CD14-positive monocyte (primary cell): ENCODE measurements around the gene OR3A1. TPM values are rescaled to one million over a fixed set of nuclear protein-coding genes. Genes with fewer than 3 reads are reported as not detected.

Source experiments
- DNase-seq, 3 donors: peaks; one replicate each; pipeline ENCODE4 v3.0.0-alpha.2; 2011 to 2022
- H2AFZ ChIP-seq: 2 replicates; pipeline ENCODE4 v1.6.0; 2012; ENCODE audit warnings: mild to moderate bottlenecking, low read depth, low read length, inconsistent platforms; ENCODE audit not compliant: insufficient read depth, poor library complexity, severe bottlenecking
- H3K27ac ChIP-seq, 2 donors: 1 replicate in 1 of 2; 2 replicates in 1 of 2; pipeline ENCODE4 v1.5.1; 2012 to 2013; ENCODE audit warnings: low read length in 2 of 2, control low read depth in 1 of 2, inconsistent platforms in 1 of 2, low read depth in 1 of 2, mild to moderate bottlenecking in 1 of 2
- H3K27me3 ChIP-seq, 2 donors: one replicate each; pipeline versions ENCODE4 v1.6.0 to v1.6.1; 2011 to 2013; ENCODE audit warnings: low read length in 2 of 2; ENCODE audit not compliant: control insufficient read depth in 2 of 2, insufficient read depth in 2 of 2
- H3K36me3 ChIP-seq, 2 donors: replicated peaks in 1 of 2; 1 replicate in 1 of 2; 2 replicates in 1 of 2; pipeline versions ENCODE4 v1.5.1 to v1.6.1; 2012 to 2013; ENCODE audit warnings: low read length in 2 of 2, control low read depth in 1 of 2, inconsistent platforms in 1 of 2, mild to moderate bottlenecking in 1 of 2; ENCODE audit not compliant: insufficient read depth in 2 of 2, control insufficient read depth in 1 of 2
- H3K4me1 ChIP-seq, 2 donors: 1 replicate in 1 of 2; 2 replicates in 1 of 2; pipeline versions ENCODE4 v1.5.1 to v1.6.1; 2012 to 2013; ENCODE audit warnings: low read length in 2 of 2, control low read depth in 1 of 2, inconsistent platforms in 1 of 2, mild to moderate bottlenecking in 1 of 2, moderate library complexity in 1 of 2; ENCODE audit not compliant: insufficient read depth in 2 of 2, control insufficient read depth in 1 of 2
- H3K4me2 ChIP-seq: replicated peaks from 2 replicates; pipeline ENCODE3; 2012; ENCODE audit warnings: low read length, moderate library complexity, mild to moderate bottlenecking; ENCODE audit not compliant: poor library complexity, severe bottlenecking; ENCODE audit errors: extremely low read depth
- H3K4me3 ChIP-seq, 3 experiments: fragments of 200-600 bp in 1 of 3; sonication (generic) in 1 of 3; replicated peaks in 1 of 3; 1 replicate in 2 of 3; 2 replicates in 1 of 3; pipeline ENCODE4 v1.5.1; 2011 to 2013; ENCODE audit warnings: low read length in 3 of 3, mild to moderate bottlenecking in 3 of 3, control low read depth in 2 of 3, low read depth in 2 of 3, inconsistent platforms in 1 of 3, moderate library complexity in 1 of 3
- H3K79me2 ChIP-seq: 2 replicates; pipeline ENCODE4 v1.6.0; 2012; ENCODE audit warnings: mild to moderate bottlenecking, control low read depth, inconsistent platforms, low read length, moderate library complexity; ENCODE audit not compliant: insufficient read depth
- H3K9ac ChIP-seq: 2 replicates; pipeline ENCODE4 v1.6.0; 2017; ENCODE audit warnings: low read length, mild to moderate bottlenecking; ENCODE audit not compliant: insufficient read depth, poor library complexity, severe bottlenecking
- H3K9me3 ChIP-seq, 2 donors: replicated peaks in 1 of 2; 1 replicate in 1 of 2; 2 replicates in 1 of 2; pipeline versions ENCODE4 v1.5.1 to v1.6.1; 2012 to 2013; ENCODE audit warnings: low read length in 2 of 2, control low read depth in 1 of 2; ENCODE audit not compliant: control insufficient read depth in 1 of 2, insufficient read depth in 1 of 2
- H4K20me1 ChIP-seq: 2 replicates; pipeline ENCODE4 v1.6.0; 2012; ENCODE audit warnings: mild to moderate bottlenecking, low read length, control low read depth, moderate library complexity; ENCODE audit not compliant: insufficient read depth
- H3K27ac Mint-ChIP-seq, 7 donors: one replicate each; pipeline ENCODE4 v1.8.0; 2020; ENCODE audit warnings: mild to moderate bottlenecking in 7 of 7, mixed read lengths in 7 of 7, moderate library complexity in 6 of 7, inconsistent platforms in 2 of 7
- H3K27me3 Mint-ChIP-seq, 3 donors: one replicate each; pipeline ENCODE4 v1.8.0; 2021 to 2022; ENCODE audit warnings: low read depth in 3 of 3, mild to moderate bottlenecking in 3 of 3, mixed read lengths in 3 of 3, moderate library complexity in 3 of 3, inconsistent platforms in 1 of 3
- H3K36me3 Mint-ChIP-seq, 2 donors: one replicate each; pipeline ENCODE4 v1.8.0; 2020; ENCODE audit warnings: mixed read lengths in 2 of 2, inconsistent platforms in 1 of 2, mild to moderate bottlenecking in 1 of 2
- H3K4me1 Mint-ChIP-seq: one replicate; pipeline ENCODE4 v1.8.0; 2020; ENCODE audit warnings: mild to moderate bottlenecking, mixed read lengths
- H3K4me3 Mint-ChIP-seq, 2 donors: one replicate each; pipeline ENCODE4 v1.8.0; 2020; ENCODE audit warnings: mild to moderate bottlenecking in 2 of 2, mixed read lengths in 2 of 2, moderate library complexity in 1 of 2
- H3K9me3 Mint-ChIP-seq, 7 donors: one replicate each; pipeline ENCODE4 v1.8.0; 2020 to 2022; ENCODE audit warnings: mixed read lengths in 7 of 7, mild to moderate bottlenecking in 6 of 7, moderate library complexity in 6 of 7, inconsistent platforms in 2 of 7
- WGBS: methylation state at CpG from one replicate; pipeline ENCODE4 v1.1.5; 2013; ENCODE audit warnings: missing lambda C conversion rate; ENCODE audit not compliant: insufficient coverage; 5-methylcytosine and 5-hydroxymethylcytosine counted together
- intact Hi-C, 2 donors: fragments of 100-400 bp; cut with micrococcal nuclease; formaldehyde crosslinking; loops; one replicate each; pipeline versions ENCODE4 v1.15.0 to v1.15.1; 2023
- polyA plus RNA-seq, 3 donors: library from polyadenylated mRNA; depleted of rRNA in 1 of 3; unstranded in 2 of 3; stranded (reverse) in 1 of 3; fragments of 300-500 nt in 2 of 3; fragments of >200 nt in 1 of 3; fragmentation: Illumina TruSeq in 2 of 3; gene quantifications; 1 replicate in 2 of 3; 2 replicates in 1 of 3; pipeline ENCODE4 v1.2.3, GENCODE V29; 2012 to 2021
- TF ChIP-seq, protein P1 (sequence below): fragments of 200-600 bp; IDR thresholded peaks from one replicate; pipeline ENCODE4 v1.8.0; 2022; ENCODE audit warnings: antibody characterized with exemption, mild to moderate bottlenecking

OR3A1 gene
- polyA plus RNA-seq, 3 donors, result 0.18 TPM; not detected in 2

DNA sequence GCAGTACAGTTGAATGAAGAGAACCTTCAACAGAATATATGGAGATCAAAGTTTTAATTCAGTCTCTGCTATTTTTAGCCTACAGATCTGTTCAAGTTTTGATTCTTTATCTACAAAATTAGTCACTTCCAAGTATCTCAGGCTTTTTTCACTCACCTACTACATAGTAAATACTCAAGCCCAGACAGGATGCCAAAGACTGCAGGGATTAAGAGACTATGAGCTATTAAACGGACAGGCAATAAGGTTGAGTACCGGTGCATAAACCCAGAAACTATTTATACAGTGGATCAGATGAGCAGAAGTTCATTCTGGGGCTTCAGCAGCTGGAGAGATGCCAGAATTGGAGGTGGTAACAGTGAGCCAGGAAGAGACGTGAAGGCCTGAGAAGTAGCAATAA is 18.7 kb upstream of the OR3A1 start:
- Mint-ChIP-seq H3K4me3 (no peak overlapping the region), H3K4me1 (no peaks in the 10 kb centered on the region), H3K36me3 (no peaks in the 10 kb centered on the region), H3K27me3 (peaks cover 0 to 9% (median 0%) of the 10 kb centered on the region in 3 donors), H3K27ac (no peak overlapping the region), H3K9me3 (peaks cover 0 to 4% (median 2%) of the 10 kb centered on the region in 7 donors)
- Histone ChIP-seq H3K4me1 (no peaks in the 10 kb centered on the region), H3K27ac (no peak overlapping the region), H3K79me2 (no peaks in the 10 kb centered on the region), H3K27me3 (no peaks in the 10 kb centered on the region), H2AFZ (no peak overlapping the region), H3K9ac (no peak overlapping the region), H3K9me3 (no peaks in the 10 kb centered on the region), H3K4me3 (no peak overlapping the region), H4K20me1 (no peaks in the 10 kb centered on the region), H3K36me3 (no peaks in the 10 kb centered on the region), H3K4me2 (no peak overlapping the region)
- no peak for DNase-seq
- TF ChIP-seq, protein P1, sequence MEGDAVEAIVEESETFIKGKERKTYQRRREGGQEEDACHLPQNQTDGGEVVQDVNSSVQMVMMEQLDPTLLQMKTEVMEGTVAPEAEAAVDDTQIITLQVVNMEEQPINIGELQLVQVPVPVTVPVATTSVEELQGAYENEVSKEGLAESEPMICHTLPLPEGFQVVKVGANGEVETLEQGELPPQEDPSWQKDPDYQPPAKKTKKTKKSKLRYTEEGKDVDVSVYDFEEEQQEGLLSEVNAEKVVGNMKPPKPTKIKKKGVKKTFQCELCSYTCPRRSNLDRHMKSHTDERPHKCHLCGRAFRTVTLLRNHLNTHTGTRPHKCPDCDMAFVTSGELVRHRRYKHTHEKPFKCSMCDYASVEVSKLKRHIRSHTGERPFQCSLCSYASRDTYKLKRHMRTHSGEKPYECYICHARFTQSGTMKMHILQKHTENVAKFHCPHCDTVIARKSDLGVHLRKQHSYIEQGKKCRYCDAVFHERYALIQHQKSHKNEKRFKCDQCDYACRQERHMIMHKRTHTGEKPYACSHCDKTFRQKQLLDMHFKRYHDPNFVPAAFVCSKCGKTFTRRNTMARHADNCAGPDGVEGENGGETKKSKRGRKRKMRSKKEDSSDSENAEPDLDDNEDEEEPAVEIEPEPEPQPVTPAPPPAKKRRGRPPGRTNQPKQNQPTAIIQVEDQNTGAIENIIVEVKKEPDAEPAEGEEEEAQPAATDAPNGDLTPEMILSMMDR, result no peak
- intact Hi-C loops, result no loop called here
- 60% methylated on average over 2 of the region's 3 CpGs for WGBS

GRCh38 chr17:3308603-3309002 is 10.4 kb upstream of the OR3A1 start:
- Histone ChIP-seq H3K79me2 (no peaks in the 10 kb centered on the region), H3K9ac (no peak overlapping the region), H2AFZ (no peak overlapping the region), H3K27ac (no peak overlapping the region), H4K20me1 (no peaks in the 10 kb centered on the region), H3K4me1 (no peaks in the 10 kb centered on the region), H3K9me3 (no peaks in the 10 kb centered on the region), H3K27me3 (no peaks in the 10 kb centered on the region), H3K4me3 (no peak overlapping the region), H3K4me2 (no peak overlapping the region), H3K36me3 (no peaks in the 10 kb centered on the region)
- TF ChIP-seq, protein P1, result no peak
- intact Hi-C loops, result no loop called here
- DNase-seq, result no peak
- Mint-ChIP-seq H3K4me1 (no peaks in the 10 kb centered on the region), H3K9me3 (peaks cover 0 to 2% (median 0%) of the 10 kb centered on the region in 7 donors), H3K27ac (no peak overlapping the region), H3K27me3 (peaks cover 5 to 8% (median 7%) of the 10 kb centered on the region in 3 donors), H3K36me3 (no peaks in the 10 kb centered on the region), H3K4me3 (no peak overlapping the region)
- no CpG with 5 or more reads among the region's 4 CpGs for WGBS
